IMR-90 (cell line): ENCODE measurements around the gene EXPH5. TPM values are rescaled to one million over a fixed set of nuclear protein-coding genes. Genes with fewer than 3 reads are reported as not detected.

ENCODE experiments used
- ATAC-seq: fragments of 200-7000 bp; cut with Tn5 transposase; 2 replicates; pipeline ENCODE4 v1.9.1; 2020; ENCODE audit warnings: low read depth, mild to moderate bottlenecking, moderate library complexity
- BruUV-seq: library from RNA; stranded (reverse); fragments of 400-500 nt; replicated peaks from 2 replicates; lab custom pipeline; 2021; lab: Mats Ljungman, UMichigan
- CTCF ChIA-PET: fragments of 300-600 bp; formaldehyde crosslinking; extraction: SDS; loops from one replicate; lab custom pipeline; 2021; ENCODE audit warnings: antibody characterized with exemption; lab: Yijun Ruan, JAX
- POLR2A ChIA-PET: fragments of 300-600 bp; sonication (Branson Sonifier 250); formaldehyde crosslinking; loops from one replicate; lab custom pipeline; 2022; ENCODE audit warnings: antibody characterized with exemption; ENCODE audit not compliant: unreplicated experiment; lab: Charles Lee
- DNase-seq: peaks from one replicate; pipeline ENCODE4 v3.0.0; 2013
- H2AFZ ChIP-seq: replicated peaks from 2 replicates; pipeline ENCODE3; 2013; ENCODE audit warnings: low read length, mild to moderate bottlenecking; ENCODE audit not compliant: poor library complexity
- H2AK5ac ChIP-seq: 2 replicates; pipeline ENCODE4 v1.6.1; 2013; ENCODE audit warnings: low read depth, low read length, inconsistent platforms
- H2AK9ac ChIP-seq: replicated peaks from 2 replicates; pipeline ENCODE3; 2013; ENCODE audit warnings: mild to moderate bottlenecking, low read depth, low read length, moderate library complexity; ENCODE audit not compliant: poor library complexity
- H2BK120ac ChIP-seq: 2 replicates; pipeline ENCODE4 v1.6.1; 2013; ENCODE audit warnings: low read depth, low read length, inconsistent platforms
- H2BK15ac ChIP-seq: 3 replicates; pipeline ENCODE4 v1.6.1; 2013; ENCODE audit warnings: low read depth, low read length, inconsistent platforms
- H2BK20ac ChIP-seq: 2 replicates; pipeline ENCODE4 v1.6.1; 2013; ENCODE audit warnings: low read depth, mild to moderate bottlenecking, inconsistent platforms, low read length, moderate library complexity
- H2BK5ac ChIP-seq: 2 replicates; pipeline ENCODE4 v1.6.1; 2013; ENCODE audit warnings: mild to moderate bottlenecking, low read depth, low read length, inconsistent platforms; ENCODE audit not compliant: poor library complexity, severe bottlenecking
- H3K14ac ChIP-seq: replicated peaks from 2 replicates; pipeline ENCODE4 v1.6.1; 2013; ENCODE audit warnings: low read depth, low read length, inconsistent platforms
- H3K18ac ChIP-seq: 2 replicates; pipeline ENCODE4 v1.6.1; 2013; ENCODE audit warnings: low read depth, low read length, control low read depth
- H3K23ac ChIP-seq: 2 replicates; pipeline ENCODE4 v1.6.1; 2013; ENCODE audit warnings: low read depth, low read length, inconsistent platforms
- H3K27ac ChIP-seq: 2 replicates; pipeline ENCODE4 v1.5.1; 2013; ENCODE audit warnings: mild to moderate bottlenecking, control low read depth, low read length; ENCODE audit not compliant: insufficient read depth
- H3K27me3 ChIP-seq: 2 replicates; pipeline ENCODE4 v1.6.1; 2013; ENCODE audit warnings: low read length; ENCODE audit not compliant: control insufficient read depth, insufficient read depth
- H3K36me3 ChIP-seq: 2 replicates; pipeline ENCODE4 v1.6.1; 2013; ENCODE audit warnings: low read length, mixed read lengths; ENCODE audit not compliant: control insufficient read depth, insufficient read depth
- H3K4ac ChIP-seq: 2 replicates; pipeline ENCODE4 v1.6.1; 2013; ENCODE audit warnings: low read depth, low read length, inconsistent platforms
- H3K4me1 ChIP-seq: 2 replicates; pipeline ENCODE4 v1.6.1; 2013; ENCODE audit warnings: low read length, mixed read lengths; ENCODE audit not compliant: control insufficient read depth, insufficient read depth
- H3K4me2 ChIP-seq: 2 replicates; pipeline ENCODE4 v1.6.1; 2013; ENCODE audit warnings: low read depth, mild to moderate bottlenecking, control low read depth, low read length, moderate library complexity
- H3K4me3 ChIP-seq: 2 replicates; pipeline ENCODE4 v1.5.1; 2013; ENCODE audit warnings: low read depth, mild to moderate bottlenecking, control low read depth, low read length, moderate library complexity; ENCODE audit not compliant: insufficient read depth
- H3K56ac ChIP-seq: 2 replicates; pipeline ENCODE4 v1.6.1; 2013; ENCODE audit warnings: low read length, inconsistent platforms; ENCODE audit not compliant: insufficient read depth; ENCODE audit errors: extremely low read depth
- H3K79me1 ChIP-seq, 2 experiments: 2 replicates each; pipeline ENCODE4 v1.6.1; 2013; ENCODE audit warnings: low read length in 2 of 2, inconsistent platforms in 1 of 2, low read depth in 1 of 2
- H3K9ac ChIP-seq: 2 replicates; pipeline ENCODE4 v1.6.1; 2013; ENCODE audit warnings: low read depth, low read length, control low read depth
- H3K9me1 ChIP-seq: 2 replicates; pipeline ENCODE4 v1.6.1; 2013; ENCODE audit warnings: low read length, inconsistent platforms; ENCODE audit not compliant: insufficient read depth
- H3K9me3 ChIP-seq: 2 replicates; pipeline ENCODE4 v1.6.1; 2013; ENCODE audit warnings: low read length; ENCODE audit not compliant: control insufficient read depth, insufficient read depth
- H4K20me1 ChIP-seq: 2 replicates; pipeline ENCODE4 v1.6.1; 2013; ENCODE audit warnings: low read length, inconsistent platforms; ENCODE audit not compliant: insufficient read depth
- H4K5ac ChIP-seq: 2 replicates; pipeline ENCODE4 v1.6.1; 2013; ENCODE audit warnings: mild to moderate bottlenecking, low read depth, low read length, control low read depth
- H4K8ac ChIP-seq, 2 experiments: 2 replicates each; pipeline ENCODE4 v1.6.1; 2013; ENCODE audit warnings: low read depth in 2 of 2, low read length in 2 of 2, control low read depth in 1 of 2, inconsistent platforms in 1 of 2
- H4K91ac ChIP-seq: 2 replicates; pipeline ENCODE4 v1.6.1; 2013; ENCODE audit warnings: low read depth, low read length, inconsistent platforms; ENCODE audit not compliant: insufficient read depth
- BHLHE40 ChIP-seq: fragments of 150-350 bp; IDR thresholded peaks from 2 replicates; pipeline ENCODE4 v1.6.1; 2016; ENCODE audit warnings: mild to moderate bottlenecking, low read depth, low read length
- CEBPB ChIP-seq: IDR thresholded peaks from 2 replicates; pipeline ENCODE4 v1.6.1; 2012; ENCODE audit warnings: low read depth, low read length, improper control_type of control experiment
- CHD1 ChIP-seq: IDR thresholded peaks from 2 replicates; pipeline ENCODE4 v1.6.1; 2012; ENCODE audit warnings: low read depth, low read length, improper control_type of control experiment
- FOS ChIP-seq: fragments of 150-350 bp; IDR thresholded peaks from 2 replicates; pipeline ENCODE4 v1.6.1; 2016; ENCODE audit warnings: low read depth, low read length
- MAFK ChIP-seq: IDR thresholded peaks from 2 replicates; pipeline ENCODE4 v1.6.1; 2012; ENCODE audit warnings: low read depth, low read length, improper control_type of control experiment
- MAZ ChIP-seq: IDR thresholded peaks from 2 replicates; pipeline ENCODE4 v1.6.1; 2012; ENCODE audit warnings: low read depth, mild to moderate bottlenecking, low read length, improper control_type of control experiment, moderate library complexity, borderline replicate concordance
- MXI1 ChIP-seq: IDR thresholded peaks from 2 replicates; pipeline ENCODE4 v1.6.1; 2012; ENCODE audit warnings: low read depth, mild to moderate bottlenecking, low read length, moderate library complexity, borderline replicate concordance
- NFE2L2 ChIP-seq: fragments of 150-350 bp; IDR thresholded peaks from 2 replicates; pipeline ENCODE4 v1.6.1; 2016; ENCODE audit warnings: low read depth, mild to moderate bottlenecking, low read length
- POLR2A ChIP-seq: IDR thresholded peaks from 2 replicates; pipeline ENCODE4 v1.6.1; 2012; ENCODE audit warnings: mild to moderate bottlenecking, low read depth, low read length
- RAD21 ChIP-seq: IDR thresholded peaks from 2 replicates; pipeline ENCODE4 v1.6.1; 2012; ENCODE audit warnings: low read length, improper control_type of control experiment
- RCOR1 ChIP-seq: IDR thresholded peaks from 2 replicates; pipeline ENCODE4 v1.6.1; 2012; ENCODE audit warnings: mild to moderate bottlenecking, low read length, improper control_type of control experiment; ENCODE audit not compliant: insufficient replicate concordance
- RFX5 ChIP-seq: IDR thresholded peaks from 2 replicates; pipeline ENCODE4 v1.8.0; 2012; ENCODE audit warnings: low read depth, mild to moderate bottlenecking, low read length, moderate library complexity
- SMC3 ChIP-seq: fragments of 150-350 bp; IDR thresholded peaks from 2 replicates; pipeline ENCODE4 v1.6.1; 2016; ENCODE audit warnings: low read depth, mild to moderate bottlenecking, antibody characterized with exemption, low read length, moderate library complexity
- WGBS, 2 experiments: methylation state at CpG; one replicate each; pipeline versions ENCODE4 v1.1.5 to v1.1.7; 2013; ENCODE audit warnings: missing lambda C conversion rate in 2 of 2; ENCODE audit not compliant: insufficient read length in 1 of 2; ENCODE audit errors: extremely low coverage in 2 of 2; 5-methylcytosine and 5-hydroxymethylcytosine counted together
- dilution Hi-C: fragments of 300-500 bp; cut with HindIII; formaldehyde crosslinking; loops from one replicate; pipeline ENCODE4 v1.14.3; 2018; ENCODE audit warnings: low sequenced_read_pairs; ENCODE audit not compliant: unreplicated experiment
- in situ Hi-C: fragments of 300-500 bp; cut with MboI; formaldehyde crosslinking; loops from 3 replicates; pipeline ENCODE4 v1.14.3; 2019; ENCODE audit warnings: low sequenced_read_pairs, inconsistent platforms, mixed read lengths
- intact Hi-C: fragments of 100-400 bp; cut with micrococcal nuclease; formaldehyde crosslinking; loops from 2 replicates; pipeline ENCODE4 v1.10.0; 2022
- polyA plus RNA-seq, 3 experiments: library from polyadenylated mRNA; depleted of rRNA; stranded (reverse); fragments of >200 nt; gene quantifications; 2 replicates each; pipeline ENCODE4 v1.2.3, GENCODE V29; 2012; ENCODE audit warnings: low replicate concordance in 1 of 3
- total RNA-seq: library from RNA; depleted of rRNA; stranded (reverse); fragments of >200 nt; gene quantifications from 2 replicates; pipeline ENCODE4 v1.2.3, GENCODE V29; 2012
- TF ChIP-seq, protein P1 (sequence below): fragments of 150-350 bp; IDR thresholded peaks from 2 replicates; pipeline ENCODE4 v1.6.1; 2017; ENCODE audit warnings: mild to moderate bottlenecking, antibody characterized with exemption, low read length, low read depth
- TF ChIP-seq, protein P2 (sequence below): conservative IDR thresholded peaks from 2 replicates; pipeline ENCODE4 v1.5.1; 2012; ENCODE audit warnings: mild to moderate bottlenecking, low read depth, low read length, improper control_type of control experiment
- TF ChIP-seq, protein P3 (sequence below): fragments of 150-350 bp; IDR thresholded peaks from 2 replicates; pipeline ENCODE4 v1.6.1; 2016; ENCODE audit warnings: low read depth, mild to moderate bottlenecking, low read length, moderate library complexity, borderline replicate concordance

Gene EXPH5
- total and polyA plus RNA-seq, 2 of the 4 experiments (the other 2 are of a cell fraction), result 0.05 to 0.72 TPM

DNA sequence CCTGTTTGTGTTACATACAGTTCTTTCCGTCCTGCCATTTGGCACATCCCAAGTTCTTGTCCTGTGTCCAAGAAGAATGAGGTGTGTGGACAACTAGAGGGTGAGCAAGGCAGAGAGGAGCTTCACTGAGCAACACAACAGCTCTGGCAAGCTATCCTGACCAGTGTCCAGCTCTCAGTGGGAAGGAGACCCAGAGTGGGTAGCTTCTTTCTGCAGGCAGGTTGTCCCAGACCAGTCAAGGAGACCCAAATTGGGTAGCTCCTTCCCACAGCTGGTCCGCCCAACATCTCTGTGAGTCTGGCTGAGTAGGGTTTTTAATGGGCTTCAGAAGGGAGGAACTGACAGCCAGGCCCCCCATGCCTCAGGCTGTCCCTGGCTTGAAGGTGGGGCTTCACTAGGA lies 35.2 kb upstream of the EXPH5 start:
- no peak for TF ChIP-seq MAZ
- no peak for TF ChIP-seq BHLHE40
- TF ChIP-seq MAFK, result no peak
- TF ChIP-seq MXI1, result no peak
- TF ChIP-seq, protein P1, sequence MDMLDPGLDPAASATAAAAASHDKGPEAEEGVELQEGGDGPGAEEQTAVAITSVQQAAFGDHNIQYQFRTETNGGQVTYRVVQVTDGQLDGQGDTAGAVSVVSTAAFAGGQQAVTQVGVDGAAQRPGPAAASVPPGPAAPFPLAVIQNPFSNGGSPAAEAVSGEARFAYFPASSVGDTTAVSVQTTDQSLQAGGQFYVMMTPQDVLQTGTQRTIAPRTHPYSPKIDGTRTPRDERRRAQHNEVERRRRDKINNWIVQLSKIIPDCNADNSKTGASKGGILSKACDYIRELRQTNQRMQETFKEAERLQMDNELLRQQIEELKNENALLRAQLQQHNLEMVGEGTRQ, result no peak
- TF ChIP-seq RFX5, result no peak
- no peak for TF ChIP-seq RAD21
- no peak for TF ChIP-seq FOS
- TF ChIP-seq CEBPB, result no peak
- no peak for TF ChIP-seq NFE2L2
- TF ChIP-seq, protein P2, sequence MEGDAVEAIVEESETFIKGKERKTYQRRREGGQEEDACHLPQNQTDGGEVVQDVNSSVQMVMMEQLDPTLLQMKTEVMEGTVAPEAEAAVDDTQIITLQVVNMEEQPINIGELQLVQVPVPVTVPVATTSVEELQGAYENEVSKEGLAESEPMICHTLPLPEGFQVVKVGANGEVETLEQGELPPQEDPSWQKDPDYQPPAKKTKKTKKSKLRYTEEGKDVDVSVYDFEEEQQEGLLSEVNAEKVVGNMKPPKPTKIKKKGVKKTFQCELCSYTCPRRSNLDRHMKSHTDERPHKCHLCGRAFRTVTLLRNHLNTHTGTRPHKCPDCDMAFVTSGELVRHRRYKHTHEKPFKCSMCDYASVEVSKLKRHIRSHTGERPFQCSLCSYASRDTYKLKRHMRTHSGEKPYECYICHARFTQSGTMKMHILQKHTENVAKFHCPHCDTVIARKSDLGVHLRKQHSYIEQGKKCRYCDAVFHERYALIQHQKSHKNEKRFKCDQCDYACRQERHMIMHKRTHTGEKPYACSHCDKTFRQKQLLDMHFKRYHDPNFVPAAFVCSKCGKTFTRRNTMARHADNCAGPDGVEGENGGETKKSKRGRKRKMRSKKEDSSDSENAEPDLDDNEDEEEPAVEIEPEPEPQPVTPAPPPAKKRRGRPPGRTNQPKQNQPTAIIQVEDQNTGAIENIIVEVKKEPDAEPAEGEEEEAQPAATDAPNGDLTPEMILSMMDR, result no peak
- TF ChIP-seq POLR2A, result no peak
- TF ChIP-seq, protein P3, sequence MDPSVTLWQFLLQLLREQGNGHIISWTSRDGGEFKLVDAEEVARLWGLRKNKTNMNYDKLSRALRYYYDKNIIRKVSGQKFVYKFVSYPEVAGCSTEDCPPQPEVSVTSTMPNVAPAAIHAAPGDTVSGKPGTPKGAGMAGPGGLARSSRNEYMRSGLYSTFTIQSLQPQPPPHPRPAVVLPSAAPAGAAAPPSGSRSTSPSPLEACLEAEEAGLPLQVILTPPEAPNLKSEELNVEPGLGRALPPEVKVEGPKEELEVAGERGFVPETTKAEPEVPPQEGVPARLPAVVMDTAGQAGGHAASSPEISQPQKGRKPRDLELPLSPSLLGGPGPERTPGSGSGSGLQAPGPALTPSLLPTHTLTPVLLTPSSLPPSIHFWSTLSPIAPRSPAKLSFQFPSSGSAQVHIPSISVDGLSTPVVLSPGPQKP, result no peak
- no peak for TF ChIP-seq CHD1
- TF ChIP-seq SMC3, result no peak
- TF ChIP-seq RCOR1, result no peak
- Histone ChIP-seq H2BK5ac (no peak overlapping the region), H3K9ac (no peak overlapping the region), H2BK15ac (no peak overlapping the region), H3K27ac (no peak overlapping the region), H3K36me3 (no peaks in the 10 kb centered on the region), H4K5ac (no peak overlapping the region), H3K27me3 (no peaks in the 10 kb centered on the region; the same call in 1 of the 2 replicates), H4K20me1 (no peaks in the 10 kb centered on the region), H2BK120ac (no peak overlapping the region), H3K79me1 (no peaks in the 10 kb centered on the region), H4K8ac (no peak overlapping the region), H3K4me1 (no peaks in the 10 kb centered on the region), H4K91ac (no peak overlapping the region), H3K56ac (no peak overlapping the region), H3K4ac (no peak overlapping the region), H3K18ac (no peak overlapping the region), H2BK20ac (no peak overlapping the region), H2AK9ac (no peak overlapping the region), H3K23ac (no peak overlapping the region), H2AFZ (peak overlapping the region; percentile 9), H3K14ac (no peak overlapping the region), H3K9me1 (no peaks in the 10 kb centered on the region), H3K4me3 (no peak overlapping the region), H2AK5ac (no peak overlapping the region), H3K4me2 (no peak overlapping the region), H3K9me3 (no peaks in the 10 kb centered on the region)
- dilution Hi-C loops (no loop called here), in situ Hi-C loops (no loop called here), intact Hi-C loops (no loop called here)
- POLR2A ChIA-PET, result no interaction called here
- CTCF ChIA-PET, result no interaction called here
- BruUV-seq, result no TSS peak
- ATAC-seq (no peak), DNase-seq (no peak)
- no CpG with 5 or more reads among the region's 2 CpGs for WGBS, 2 experiments
